ENCODE measurements around the gene RAB10. TPM values are rescaled to one million over a fixed set of nuclear protein-coding genes. Genes with fewer than 3 reads are reported as not detected.

Gene RAB10
- total RNA-seq, 1 donor from 2014 or later, result 238 TPM

DNA sequence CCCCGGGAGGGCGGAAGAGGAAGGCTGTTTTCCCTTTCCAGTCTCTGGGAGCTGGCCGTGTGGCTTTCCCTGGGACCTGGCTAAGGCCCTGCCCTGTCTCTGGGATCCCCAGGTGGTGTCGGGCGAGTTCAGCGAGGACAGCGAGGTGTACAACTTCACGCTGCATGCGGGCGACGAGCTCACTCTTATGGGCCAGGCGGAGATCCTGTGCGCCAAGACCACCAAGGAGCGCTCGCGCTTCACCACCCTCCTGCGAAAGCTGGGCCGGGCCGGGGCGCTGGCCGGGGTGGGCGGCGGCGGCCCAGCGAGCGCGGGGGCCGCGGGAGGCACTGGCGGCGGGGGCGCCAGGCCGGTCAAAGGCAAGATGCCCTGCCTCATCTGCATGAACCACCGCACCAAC is 150.2 kb downstream of the RAB10 start:
- H2AFZ ChIP-seq (replicated peaks), result peak overlapping the region; percentile 92
- Mint-ChIP-seq H3K4me3 (peak overlapping the region; percentile 1), H3K36me3 (peaks cover 12% of the 10 kb centered on the region), H3K27me3 (ENCODE audit: insufficient read depth, low read depth) (peaks cover 9% of the 10 kb centered on the region), H3K9me3 (peaks cover 3% of the 10 kb centered on the region), H3K4me1 (peaks cover 21% of the 10 kb centered on the region), H3K27ac (no peak overlapping the region)
- no peaks in the 10 kb centered on the region for H3K36me3 ChIP-seq
- no peaks in the 10 kb centered on the region for H3K9me3 ChIP-seq (ENCODE audit: low read depth)
- no peaks in the 10 kb centered on the region for H3K79me2 ChIP-seq (ENCODE audit: low read depth)
- H3K9ac ChIP-seq, result no peak overlapping the region
- no peak overlapping the region for H3K4me3 ChIP-seq
- H3K27ac ChIP-seq, result no peak overlapping the region
- peaks cover 16% of the 10 kb centered on the region for H3F3A ChIP-seq (ENCODE audit: low read depth)
- peaks cover 9% of the 10 kb centered on the region for H3K4me1 ChIP-seq
- no peak for TF ChIP-seq EZH2phosphoT487 (IDR thresholded peaks at IDR 0.05)
- TF ChIP-seq, protein P1, sequence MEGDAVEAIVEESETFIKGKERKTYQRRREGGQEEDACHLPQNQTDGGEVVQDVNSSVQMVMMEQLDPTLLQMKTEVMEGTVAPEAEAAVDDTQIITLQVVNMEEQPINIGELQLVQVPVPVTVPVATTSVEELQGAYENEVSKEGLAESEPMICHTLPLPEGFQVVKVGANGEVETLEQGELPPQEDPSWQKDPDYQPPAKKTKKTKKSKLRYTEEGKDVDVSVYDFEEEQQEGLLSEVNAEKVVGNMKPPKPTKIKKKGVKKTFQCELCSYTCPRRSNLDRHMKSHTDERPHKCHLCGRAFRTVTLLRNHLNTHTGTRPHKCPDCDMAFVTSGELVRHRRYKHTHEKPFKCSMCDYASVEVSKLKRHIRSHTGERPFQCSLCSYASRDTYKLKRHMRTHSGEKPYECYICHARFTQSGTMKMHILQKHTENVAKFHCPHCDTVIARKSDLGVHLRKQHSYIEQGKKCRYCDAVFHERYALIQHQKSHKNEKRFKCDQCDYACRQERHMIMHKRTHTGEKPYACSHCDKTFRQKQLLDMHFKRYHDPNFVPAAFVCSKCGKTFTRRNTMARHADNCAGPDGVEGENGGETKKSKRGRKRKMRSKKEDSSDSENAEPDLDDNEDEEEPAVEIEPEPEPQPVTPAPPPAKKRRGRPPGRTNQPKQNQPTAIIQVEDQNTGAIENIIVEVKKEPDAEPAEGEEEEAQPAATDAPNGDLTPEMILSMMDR (IDR thresholded peaks at IDR 0.05), result no peak
- peaks cover 33% of the 10 kb centered on the region for H3K27me3 ChIP-seq
- peaks cover 44% of the 10 kb centered on the region for H4K20me1 ChIP-seq (ENCODE audit: low read depth)
- DNase-seq (ENCODE audit: low spot score), result no peak
- peak overlapping the region; percentile 80 for H3K4me2 ChIP-seq

DNA sequence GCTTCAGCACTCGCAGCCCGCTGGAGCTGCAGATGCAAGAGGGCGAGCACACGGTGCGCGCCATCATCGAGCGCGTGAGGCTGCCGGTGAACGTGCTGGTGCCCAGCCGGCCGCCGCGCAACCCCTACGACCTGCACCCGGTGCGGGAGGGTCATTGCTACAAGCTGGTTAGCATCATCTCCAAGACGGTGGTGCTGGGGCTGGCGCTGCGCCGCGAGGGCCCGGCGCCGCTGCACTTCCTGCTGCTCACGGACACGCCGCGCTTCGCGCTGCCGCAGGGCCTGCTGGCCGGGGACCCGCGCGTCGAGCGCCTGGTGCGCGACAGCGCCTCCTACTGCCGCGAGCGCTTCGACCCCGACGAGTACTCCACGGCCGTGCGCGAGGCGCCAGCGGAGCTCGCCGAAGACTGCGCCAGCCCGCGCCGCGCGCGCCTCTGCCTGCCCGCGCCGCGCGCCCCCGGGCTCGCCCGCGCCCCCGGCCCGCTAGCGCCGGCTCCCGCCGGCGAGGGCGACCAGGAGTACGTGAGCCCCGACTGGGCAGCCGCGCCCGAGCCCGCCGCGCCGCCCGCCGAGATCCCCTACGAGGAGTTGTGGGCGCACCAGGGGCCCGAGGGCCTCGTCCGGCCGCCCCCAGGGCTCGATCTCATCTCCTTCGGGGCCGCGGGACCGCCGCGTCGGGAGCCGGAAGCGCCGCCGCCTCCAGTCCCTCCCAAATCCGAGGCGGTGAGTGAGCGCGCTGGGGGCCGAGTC is 150.8 kb downstream of the RAB10 start:
- H2AFZ ChIP-seq (replicated peaks), result peak overlapping the region; percentile 92
- no peaks in the 10 kb centered on the region for H3K79me2 ChIP-seq (ENCODE audit: low read depth)
- Mint-ChIP-seq H3K27ac (no peak overlapping the region), H3K36me3 (peaks cover 15% of the 10 kb centered on the region), H3K27me3 (ENCODE audit: insufficient read depth, low read depth) (peaks cover 13% of the 10 kb centered on the region), H3K4me1 (peaks cover 17% of the 10 kb centered on the region), H3K9me3 (peaks cover 3% of the 10 kb centered on the region), H3K4me3 (peak overlapping the region; percentile 70)
- peaks cover 3% of the 10 kb centered on the region for H3K4me1 ChIP-seq
- DNase-seq (ENCODE audit: low spot score), result peak; percentile 92
- H4K20me1 ChIP-seq (ENCODE audit: low read depth), result peaks cover 38% of the 10 kb centered on the region
- peaks cover 33% of the 10 kb centered on the region for H3K27me3 ChIP-seq
- no peak overlapping the region for H3K9ac ChIP-seq
- TF ChIP-seq EZH2 (IDR thresholded peaks at IDR 0.05) (peak; percentile 44), EZH2phosphoT487 (IDR thresholded peaks at IDR 0.05) (no peak)
- TF ChIP-seq, protein P1 (IDR thresholded peaks at IDR 0.05), result peak; percentile 58
- no peaks in the 10 kb centered on the region for H3K36me3 ChIP-seq
- no peaks in the 10 kb centered on the region for H3K9me3 ChIP-seq (ENCODE audit: low read depth)
- peak overlapping the region; percentile 52 for H3K4me3 ChIP-seq
- no peak overlapping the region for H3K27ac ChIP-seq
- peaks cover 12% of the 10 kb centered on the region for H3F3A ChIP-seq (ENCODE audit: low read depth)
- peak overlapping the region; percentile 80 for H3K4me2 ChIP-seq

DNA sequence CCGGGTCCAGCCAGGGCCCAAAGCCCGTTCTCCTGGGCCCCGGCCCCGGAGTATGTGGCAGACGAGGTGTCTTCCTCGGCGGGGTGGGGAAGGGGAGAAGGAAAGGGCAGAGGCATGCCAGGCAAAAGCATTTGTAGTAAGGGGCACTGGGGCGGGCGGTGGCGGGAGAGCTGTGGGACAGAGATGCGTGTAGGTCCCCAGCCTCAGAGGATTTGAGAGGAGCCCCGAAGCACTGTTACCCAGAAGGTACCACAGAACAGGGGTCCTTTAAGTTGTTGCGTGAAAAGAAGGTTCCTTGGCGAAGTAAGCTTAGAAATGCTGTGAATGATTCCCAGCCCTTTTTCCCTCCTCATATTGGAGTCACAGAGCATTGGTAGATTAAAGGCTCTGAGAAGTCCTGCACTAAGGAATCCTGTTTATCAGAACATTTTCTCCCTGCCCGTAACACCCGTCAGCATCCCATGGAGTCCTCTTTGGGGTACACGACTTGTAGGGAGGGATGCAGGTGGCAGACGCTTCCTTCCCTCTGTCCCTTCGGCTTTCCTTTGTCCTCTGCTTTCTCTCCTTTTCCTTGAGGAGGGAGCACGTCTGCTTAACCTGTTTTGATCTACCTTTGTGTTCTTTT is 151.5 kb downstream of the RAB10 start:
- DNase-seq (ENCODE audit: low spot score), result no peak
- Mint-ChIP-seq H3K27me3 (ENCODE audit: insufficient read depth, low read depth) (peaks cover 11% of the 10 kb centered on the region), H3K4me1 (peaks cover 13% of the 10 kb centered on the region), H3K36me3 (peaks cover 16% of the 10 kb centered on the region), H3K9me3 (peaks cover 3% of the 10 kb centered on the region), H3K27ac (no peak overlapping the region), H3K4me3 (peak overlapping the region; percentile 70)
- H2AFZ ChIP-seq (replicated peaks), result no peak overlapping the region
- peaks cover 31% of the 10 kb centered on the region for H4K20me1 ChIP-seq (ENCODE audit: low read depth)
- no peak overlapping the region for H3K27ac ChIP-seq
- H3K27me3 ChIP-seq, result peaks cover 33% of the 10 kb centered on the region
- H3F3A ChIP-seq (ENCODE audit: low read depth), result peaks cover 12% of the 10 kb centered on the region
- TF ChIP-seq EZH2phosphoT487 (IDR thresholded peaks at IDR 0.05), result no peak
- TF ChIP-seq EZH2 (IDR thresholded peaks at IDR 0.05), result no peak
- TF ChIP-seq, protein P1 (IDR thresholded peaks at IDR 0.05), result no peak
- no peaks in the 10 kb centered on the region for H3K9me3 ChIP-seq (ENCODE audit: low read depth)
- H3K4me1 ChIP-seq, result no peaks in the 10 kb centered on the region
- no peak overlapping the region for H3K9ac ChIP-seq
- peak overlapping the region; percentile 52 for H3K4me3 ChIP-seq
- H3K36me3 ChIP-seq, result no peaks in the 10 kb centered on the region
- no peaks in the 10 kb centered on the region for H3K79me2 ChIP-seq (ENCODE audit: low read depth)
- H3K4me2 ChIP-seq, result peak overlapping the region; percentile 72
